Mesothelial cell of epicardium (in vitro differentiated cells): ENCODE results near the gene USP46. TPM values are rescaled to one million over a fixed set of nuclear protein-coding genes. Genes with fewer than 3 reads are reported as not detected.

Source experiments
- DNase-seq, 2 experiments: peaks; one replicate each; pipeline ENCODE4 v3.0.0; 2021; ENCODE audit warnings: low spot score in 2 of 2; ENCODE audit not compliant: unreplicated experiment in 2 of 2
- H3K27ac Mint-ChIP-seq: 2 replicates; pipeline ENCODE4 v1.8.0; 2021; ENCODE audit warnings: mixed read lengths
- H3K27me3 Mint-ChIP-seq: 2 replicates; pipeline ENCODE4 v1.8.0; 2021; ENCODE audit warnings: low read depth, mixed read lengths
- H3K36me3 Mint-ChIP-seq: 2 replicates; pipeline ENCODE4 v1.8.0; 2021; ENCODE audit warnings: mixed read lengths
- H3K4me1 Mint-ChIP-seq: 2 replicates; pipeline ENCODE4 v1.8.0; 2021; ENCODE audit warnings: mixed read lengths
- H3K4me3 Mint-ChIP-seq: 2 replicates; pipeline ENCODE4 v1.8.0; 2021; ENCODE audit warnings: mild to moderate bottlenecking, moderate library complexity, mixed read lengths
- H3K9me3 Mint-ChIP-seq: 2 replicates; pipeline ENCODE4 v1.8.0; 2021; ENCODE audit warnings: mixed read lengths
- total RNA-seq: library from RNA; stranded (reverse); gene quantifications from 3 replicates; pipeline ENCODE4 v1.2.1, GENCODE V29; 2021
- TF ChIP-seq, protein P1 (sequence below): fragments of 200-600 bp; sonication (generic); IDR thresholded peaks from one replicate; pipeline ENCODE4 v1.5.0; 2021; ENCODE audit warnings: antibody characterized with exemption; ENCODE audit not compliant: unreplicated experiment

USP46 gene
- total RNA-seq, 1 donor from 2014 or later = 39.2 TPM

DNA sequence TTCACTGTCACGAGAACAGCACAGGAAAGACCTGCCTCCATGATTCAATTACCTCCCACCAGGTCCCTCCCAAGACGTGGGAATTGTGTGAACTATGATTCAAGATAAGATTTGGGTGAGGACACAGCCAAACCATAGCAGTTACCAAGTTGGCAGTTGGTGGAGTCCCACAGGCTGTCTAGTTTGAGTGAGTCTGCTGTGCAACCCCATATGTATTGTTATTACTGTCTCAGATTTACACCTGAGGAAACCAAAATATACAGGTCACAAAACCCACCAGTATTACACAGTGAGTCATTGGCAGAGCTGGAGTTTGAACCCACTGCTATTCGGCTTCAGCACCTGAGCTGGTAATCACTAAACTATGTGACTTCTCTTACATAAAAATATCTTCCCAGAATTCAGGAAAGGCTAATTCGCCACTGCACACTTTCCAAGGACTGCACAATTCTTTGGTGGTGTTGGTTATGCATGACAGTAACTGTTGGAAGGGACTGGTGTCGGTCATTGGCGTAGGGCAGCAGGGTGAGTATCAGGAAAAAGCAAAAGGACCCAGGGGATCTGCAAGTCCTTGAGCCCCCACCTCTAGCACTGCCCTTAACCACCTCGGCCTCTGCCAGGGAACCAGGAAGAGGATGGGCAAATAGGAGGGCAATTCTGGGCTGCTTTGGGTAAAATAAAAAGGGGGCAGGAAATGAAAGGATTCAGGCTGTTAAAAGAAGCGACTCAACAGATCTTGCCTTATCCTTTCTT is 110.1 kb downstream of the USP46 start:
- TF ChIP-seq, protein P1, sequence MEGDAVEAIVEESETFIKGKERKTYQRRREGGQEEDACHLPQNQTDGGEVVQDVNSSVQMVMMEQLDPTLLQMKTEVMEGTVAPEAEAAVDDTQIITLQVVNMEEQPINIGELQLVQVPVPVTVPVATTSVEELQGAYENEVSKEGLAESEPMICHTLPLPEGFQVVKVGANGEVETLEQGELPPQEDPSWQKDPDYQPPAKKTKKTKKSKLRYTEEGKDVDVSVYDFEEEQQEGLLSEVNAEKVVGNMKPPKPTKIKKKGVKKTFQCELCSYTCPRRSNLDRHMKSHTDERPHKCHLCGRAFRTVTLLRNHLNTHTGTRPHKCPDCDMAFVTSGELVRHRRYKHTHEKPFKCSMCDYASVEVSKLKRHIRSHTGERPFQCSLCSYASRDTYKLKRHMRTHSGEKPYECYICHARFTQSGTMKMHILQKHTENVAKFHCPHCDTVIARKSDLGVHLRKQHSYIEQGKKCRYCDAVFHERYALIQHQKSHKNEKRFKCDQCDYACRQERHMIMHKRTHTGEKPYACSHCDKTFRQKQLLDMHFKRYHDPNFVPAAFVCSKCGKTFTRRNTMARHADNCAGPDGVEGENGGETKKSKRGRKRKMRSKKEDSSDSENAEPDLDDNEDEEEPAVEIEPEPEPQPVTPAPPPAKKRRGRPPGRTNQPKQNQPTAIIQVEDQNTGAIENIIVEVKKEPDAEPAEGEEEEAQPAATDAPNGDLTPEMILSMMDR = no peak
- H3K27me3 Mint-ChIP-seq = no peaks in the 10 kb centered on the region
- H3K36me3 Mint-ChIP-seq = no peaks in the 10 kb centered on the region
- peak overlapping the region; percentile 8 for H3K27ac Mint-ChIP-seq
- no peaks in the 10 kb centered on the region for H3K9me3 Mint-ChIP-seq
- no peak for DNase-seq
- peaks cover 29% of the 10 kb centered on the region for H3K4me1 Mint-ChIP-seq
- no peak overlapping the region for H3K4me3 Mint-ChIP-seq

DNA sequence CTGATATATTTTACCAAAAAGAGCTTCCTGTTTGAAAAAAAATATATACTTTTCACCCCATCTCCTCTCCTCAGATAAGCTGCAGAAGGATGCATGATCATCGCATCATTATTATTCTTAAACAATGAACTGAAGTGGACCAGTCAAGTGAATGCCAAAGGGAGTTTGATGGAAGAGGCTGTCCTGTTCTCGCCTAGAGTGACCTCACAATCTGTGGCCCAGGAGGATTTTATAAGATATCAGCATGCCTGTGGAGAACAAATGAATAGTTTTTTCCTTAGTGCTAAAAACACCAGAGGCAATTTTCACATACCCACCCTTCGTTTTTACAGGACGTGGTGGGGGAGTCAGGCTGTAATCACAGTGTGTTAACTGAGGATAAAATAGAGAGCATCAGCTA is 112.7 kb downstream of the USP46 start:
- no peaks in the 10 kb centered on the region for H3K9me3 Mint-ChIP-seq
- H3K36me3 Mint-ChIP-seq = no peaks in the 10 kb centered on the region
- no peaks in the 10 kb centered on the region for H3K27me3 Mint-ChIP-seq
- H3K4me3 Mint-ChIP-seq = no peak overlapping the region
- H3K4me1 Mint-ChIP-seq = peaks cover 27% of the 10 kb centered on the region
- H3K27ac Mint-ChIP-seq = no peak overlapping the region
- DNase-seq = no peak
- TF ChIP-seq, protein P1 = no peak

DNA sequence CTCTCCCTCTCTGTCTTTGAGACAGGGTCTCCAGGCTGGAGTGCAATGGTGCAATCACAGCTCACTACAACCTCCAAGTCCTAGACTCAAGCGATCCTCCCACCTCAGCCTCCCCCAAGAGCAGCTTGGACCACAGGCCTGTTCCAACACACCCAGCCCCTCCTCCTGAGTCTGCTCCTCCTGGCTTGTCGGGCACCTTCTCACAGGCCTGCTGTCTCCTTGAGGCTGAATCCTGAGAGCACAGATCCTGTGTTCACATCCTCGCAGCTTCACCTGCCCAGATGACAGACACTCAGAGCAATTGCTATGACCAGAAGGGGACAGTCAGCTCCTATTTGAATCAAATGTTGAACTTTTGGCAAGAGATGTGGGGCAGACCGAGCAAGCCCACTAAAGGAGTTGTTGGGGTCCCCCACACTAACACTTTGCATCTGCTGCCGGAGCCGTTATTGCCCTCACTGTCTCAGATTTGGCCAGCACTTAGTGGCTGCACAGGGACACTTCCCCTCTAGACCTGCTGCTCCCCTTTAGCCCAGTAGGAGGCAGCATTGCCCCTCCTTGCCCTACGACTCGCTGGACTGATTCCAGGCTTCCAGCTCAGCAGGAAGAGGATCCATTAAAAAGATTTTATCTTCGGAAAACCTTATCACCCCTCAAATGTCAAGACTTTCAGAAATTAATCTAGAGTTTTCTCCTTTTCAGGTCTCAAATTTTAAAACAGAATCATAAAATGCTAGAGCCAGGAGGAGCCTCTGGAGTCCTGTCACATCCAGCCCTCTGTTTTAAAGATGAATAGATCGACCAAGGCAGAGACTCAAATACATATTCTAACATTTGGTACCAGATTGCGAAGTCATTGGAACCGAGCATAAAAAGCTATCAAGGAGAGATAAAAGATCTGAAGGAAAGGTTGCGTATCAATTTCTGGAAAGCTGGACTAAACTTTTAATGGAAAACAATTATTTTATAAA is 113.7 kb downstream of the USP46 start:
- H3K4me1 Mint-ChIP-seq = peaks cover 23% of the 10 kb centered on the region
- peak overlapping the region; percentile 11 for H3K27ac Mint-ChIP-seq
- no peaks in the 10 kb centered on the region for H3K27me3 Mint-ChIP-seq
- H3K4me3 Mint-ChIP-seq = no peak overlapping the region
- H3K9me3 Mint-ChIP-seq = no peaks in the 10 kb centered on the region
- TF ChIP-seq, protein P1 = peak; percentile 70
- DNase-seq = peak; percentile 65 to 87
- H3K36me3 Mint-ChIP-seq = no peaks in the 10 kb centered on the region

Other genes starting within 250 kb of the USP46 start
- 3.6 to 3.7 TPM (median 3.6 TPM) in 3 replicates for gene ERVMER34-1, start 92.1 kb upstream of the USP46 start, total RNA-seq
- gene RASL11B, start 203.0 kb upstream of the USP46 start, total RNA-seq = 22.7 to 26.1 TPM (median 24.7 TPM) in 3 replicates